ENCODE data around the gene XRCC6.

Gene XRCC6

GRCh38 chr22:41641854-41642253, 20.8 kb downstream of the XRCC6 start:
- H3K9me3 Mint-ChIP-seq = no peaks in the 10 kb centered on the region
- ATAC-seq (replicated peaks; ENCODE audit: extremely low read depth, poor library complexity, severe bottlenecking) (no peak), DNase-seq (ENCODE audit: low spot score in 2 of 2) (no peak)
- no peak overlapping the region for H3K4me3 Mint-ChIP-seq
- H3K27me3 Mint-ChIP-seq = no peaks in the 10 kb centered on the region
- no peak overlapping the region for H3K27ac Mint-ChIP-seq (ENCODE audit: low read depth)
- H3K36me3 Mint-ChIP-seq (ENCODE audit: insufficient read depth) = peaks cover 72% of the 10 kb centered on the region
- peaks cover 7% of the 10 kb centered on the region for H3K4me1 Mint-ChIP-seq

- Mint-ChIP-seq H3K27ac (ENCODE audit: low read depth) (no peak overlapping the region), H3K4me3 (no peak overlapping the region), H3K4me1 (peaks cover 7% of the 10 kb centered on the region)
These were observed 21.4 kb downstream of the XRCC6 start for GRCh38 chr22:41642331-41643110.

GRCh38 chr22:41647771-41648170, 26.7 kb downstream of the XRCC6 start:
- no peak for DNase-seq (ENCODE audit: low spot score in 2 of 2)
- Mint-ChIP-seq H3K4me3 (no peak overlapping the region), H3K27me3 (no peaks in the 10 kb centered on the region), H3K9me3 (no peaks in the 10 kb centered on the region), H3K27ac (ENCODE audit: low read depth) (no peak overlapping the region), H3K4me1 (no peaks in the 10 kb centered on the region), H3K36me3 (ENCODE audit: insufficient read depth) (peaks cover 72% of the 10 kb centered on the region)
- no peak for ATAC-seq (replicated peaks; ENCODE audit: extremely low read depth, poor library complexity, severe bottlenecking)

More at GRCh38 chr22:41642331-41643110, 21.4 kb downstream of the XRCC6 start:
- H3K9me3 Mint-ChIP-seq = no peaks in the 10 kb centered on the region
- no peak for DNase-seq (ENCODE audit: low spot score in 2 of 2)
- no peaks in the 10 kb centered on the region for H3K27me3 Mint-ChIP-seq
- H3K36me3 Mint-ChIP-seq (ENCODE audit: insufficient read depth) = peaks cover 68% of the 10 kb centered on the region
- no peak for ATAC-seq (replicated peaks; ENCODE audit: extremely low read depth, poor library complexity, severe bottlenecking)

- H3K27me3 Mint-ChIP-seq = no peaks in the 10 kb centered on the region
- no peak overlapping the region for H3K4me3 Mint-ChIP-seq
- no peaks in the 10 kb centered on the region for H3K4me1 Mint-ChIP-seq
- ATAC-seq (replicated peaks; ENCODE audit: extremely low read depth, poor library complexity, severe bottlenecking) (no peak), DNase-seq (ENCODE audit: low spot score in 2 of 2) (no peak)
- peaks cover 72% of the 10 kb centered on the region for H3K36me3 Mint-ChIP-seq (ENCODE audit: insufficient read depth)
- no peaks in the 10 kb centered on the region for H3K9me3 Mint-ChIP-seq
- no peak overlapping the region for H3K27ac Mint-ChIP-seq (ENCODE audit: low read depth)
These were observed 27.3 kb downstream of the XRCC6 start for GRCh38 chr22:41648432-41648831.

GRCh38 chr22:41650229-41650628, 29.1 kb downstream of the XRCC6 start:
- H3K4me3 Mint-ChIP-seq = no peak overlapping the region
- no peak for ATAC-seq (replicated peaks; ENCODE audit: extremely low read depth, poor library complexity, severe bottlenecking)
- no peaks in the 10 kb centered on the region for H3K4me1 Mint-ChIP-seq
- DNase-seq (ENCODE audit: low spot score in 2 of 2) = no peak
- H3K27ac Mint-ChIP-seq (ENCODE audit: low read depth) = no peak overlapping the region
- H3K27me3 Mint-ChIP-seq = no peaks in the 10 kb centered on the region
- peaks cover 71% of the 10 kb centered on the region for H3K36me3 Mint-ChIP-seq (ENCODE audit: insufficient read depth)
- H3K9me3 Mint-ChIP-seq = no peaks in the 10 kb centered on the region

- no peak for DNase-seq (ENCODE audit: low spot score in 2 of 2)
- H3K4me1 Mint-ChIP-seq = no peaks in the 10 kb centered on the region
- ATAC-seq (replicated peaks; ENCODE audit: extremely low read depth, poor library complexity, severe bottlenecking) = no peak
- no peaks in the 10 kb centered on the region for H3K27me3 Mint-ChIP-seq
- H3K4me3 Mint-ChIP-seq = no peak overlapping the region
- H3K36me3 Mint-ChIP-seq (ENCODE audit: insufficient read depth) = peaks cover 73% of the 10 kb centered on the region
- H3K27ac Mint-ChIP-seq (ENCODE audit: low read depth) = no peak overlapping the region
- no peaks in the 10 kb centered on the region for H3K9me3 Mint-ChIP-seq
These were observed 29.7 kb downstream of the XRCC6 start for GRCh38 chr22:41650821-41651220.

GRCh38 chr22:41654322-41654721, 33.2 kb downstream of the XRCC6 start:
- DNase-seq (ENCODE audit: low spot score in 2 of 2) (no peak), ATAC-seq (replicated peaks; ENCODE audit: extremely low read depth, poor library complexity, severe bottlenecking) (no peak)
- no peaks in the 10 kb centered on the region for H3K9me3 Mint-ChIP-seq
- peaks cover 84% of the 10 kb centered on the region for H3K36me3 Mint-ChIP-seq (ENCODE audit: insufficient read depth)
- H3K27me3 Mint-ChIP-seq = no peaks in the 10 kb centered on the region
- no peak overlapping the region for H3K27ac Mint-ChIP-seq (ENCODE audit: low read depth)
- no peak overlapping the region for H3K4me3 Mint-ChIP-seq
- H3K4me1 Mint-ChIP-seq = no peaks in the 10 kb centered on the region

GRCh38 chr22:41656556-41656955, 35.5 kb downstream of the XRCC6 start:
- Mint-ChIP-seq H3K27me3 (no peaks in the 10 kb centered on the region), H3K4me3 (no peak overlapping the region), H3K27ac (ENCODE audit: low read depth) (no peak overlapping the region), H3K9me3 (no peaks in the 10 kb centered on the region), H3K36me3 (ENCODE audit: insufficient read depth) (peaks cover 88% of the 10 kb centered on the region), H3K4me1 (no peaks in the 10 kb centered on the region)
- no peak for DNase-seq (ENCODE audit: low spot score in 2 of 2)
- no peak for ATAC-seq (replicated peaks; ENCODE audit: extremely low read depth, poor library complexity, severe bottlenecking)

GRCh38 chr22:41657709-41658108, 36.6 kb downstream of the XRCC6 start:
- DNase-seq (ENCODE audit: low spot score in 2 of 2) (no peak), ATAC-seq (replicated peaks; ENCODE audit: extremely low read depth, poor library complexity, severe bottlenecking) (no peak)
- Mint-ChIP-seq H3K4me3 (no peak overlapping the region), H3K27me3 (no peaks in the 10 kb centered on the region), H3K27ac (ENCODE audit: low read depth) (no peak overlapping the region), H3K9me3 (no peaks in the 10 kb centered on the region), H3K36me3 (ENCODE audit: insufficient read depth) (peaks cover 87% of the 10 kb centered on the region), H3K4me1 (no peaks in the 10 kb centered on the region)

- Mint-ChIP-seq H3K4me3 (no peak overlapping the region), H3K27me3 (no peaks in the 10 kb centered on the region), H3K9me3 (no peaks in the 10 kb centered on the region), H3K27ac (ENCODE audit: low read depth) (no peak overlapping the region), H3K36me3 (ENCODE audit: insufficient read depth) (peaks cover 88% of the 10 kb centered on the region), H3K4me1 (no peaks in the 10 kb centered on the region)
- no peak for ATAC-seq (replicated peaks; ENCODE audit: extremely low read depth, poor library complexity, severe bottlenecking)
- no peak for DNase-seq (ENCODE audit: low spot score in 2 of 2)
These were observed 37.8 kb downstream of the XRCC6 start for GRCh38 chr22:41658869-41659268.

- ATAC-seq (replicated peaks; ENCODE audit: extremely low read depth, poor library complexity, severe bottlenecking) = no peak
- H3K27ac Mint-ChIP-seq (ENCODE audit: low read depth) = peak overlapping the region; percentile 39
- peaks cover 86% of the 10 kb centered on the region for H3K36me3 Mint-ChIP-seq (ENCODE audit: insufficient read depth)
- no peaks in the 10 kb centered on the region for H3K9me3 Mint-ChIP-seq
- no peak overlapping the region for H3K4me3 Mint-ChIP-seq
- DNase-seq (ENCODE audit: low spot score in 2 of 2) = no peak
- H3K4me1 Mint-ChIP-seq = no peaks in the 10 kb centered on the region
- no peaks in the 10 kb centered on the region for H3K27me3 Mint-ChIP-seq
These were observed 38.8 kb downstream of the XRCC6 start for GRCh38 chr22:41659941-41660340.

GRCh38 chr22:41660416-41660815, 39.3 kb downstream of the XRCC6 start:
- Mint-ChIP-seq H3K36me3 (ENCODE audit: insufficient read depth) (peaks cover 82% of the 10 kb centered on the region), H3K4me3 (no peak overlapping the region), H3K27ac (ENCODE audit: low read depth) (peak overlapping the region; percentile 39), H3K27me3 (no peaks in the 10 kb centered on the region), H3K9me3 (no peaks in the 10 kb centered on the region), H3K4me1 (no peaks in the 10 kb centered on the region)
- ATAC-seq (replicated peaks; ENCODE audit: extremely low read depth, poor library complexity, severe bottlenecking) (no peak), DNase-seq (ENCODE audit: low spot score in 2 of 2) (no peak)

- no peaks in the 10 kb centered on the region for H3K4me1 Mint-ChIP-seq
- no peak for DNase-seq (ENCODE audit: low spot score in 2 of 2)
- H3K9me3 Mint-ChIP-seq = no peaks in the 10 kb centered on the region
- ATAC-seq (replicated peaks; ENCODE audit: extremely low read depth, poor library complexity, severe bottlenecking) = no peak
- no peak overlapping the region for H3K4me3 Mint-ChIP-seq
- H3K27me3 Mint-ChIP-seq = no peaks in the 10 kb centered on the region
- H3K27ac Mint-ChIP-seq (ENCODE audit: low read depth) = no peak overlapping the region
- peaks cover 77% of the 10 kb centered on the region for H3K36me3 Mint-ChIP-seq (ENCODE audit: insufficient read depth)
These were observed 40.0 kb downstream of the XRCC6 start for GRCh38 chr22:41661088-41661487.

Measured in central memory CD8-positive, alpha-beta T cell (primary cell).